22Rv1 (cell line): Measurements from ENCODE around the gene ERVMER34-1.

Experiments
- H3K27ac ChIP-seq: fragments of 450-650 bp; 2 replicates; pipeline ENCODE4 v1.5.1; 2017
- ZFX ChIP-seq: fragments of 450-650 bp; IDR thresholded peaks from 2 replicates; pipeline ENCODE4 v1.6.1; 2017; ENCODE audit warnings: antibody characterized with exemption, borderline replicate concordance
- TF ChIP-seq, protein P1 (sequence below): fragments of 450-650 bp; IDR thresholded peaks from 2 replicates; pipeline ENCODE4 v1.5.1; 2017; ENCODE audit warnings: mild to moderate bottlenecking

The ERVMER34-1 gene

GRCh38 chr4:52694936-52695335 is 56.3 kb downstream of the ERVMER34-1 start:
- no peak overlapping the region for H3K27ac ChIP-seq
- TF ChIP-seq ZFX: no peak
- TF ChIP-seq, protein P1, sequence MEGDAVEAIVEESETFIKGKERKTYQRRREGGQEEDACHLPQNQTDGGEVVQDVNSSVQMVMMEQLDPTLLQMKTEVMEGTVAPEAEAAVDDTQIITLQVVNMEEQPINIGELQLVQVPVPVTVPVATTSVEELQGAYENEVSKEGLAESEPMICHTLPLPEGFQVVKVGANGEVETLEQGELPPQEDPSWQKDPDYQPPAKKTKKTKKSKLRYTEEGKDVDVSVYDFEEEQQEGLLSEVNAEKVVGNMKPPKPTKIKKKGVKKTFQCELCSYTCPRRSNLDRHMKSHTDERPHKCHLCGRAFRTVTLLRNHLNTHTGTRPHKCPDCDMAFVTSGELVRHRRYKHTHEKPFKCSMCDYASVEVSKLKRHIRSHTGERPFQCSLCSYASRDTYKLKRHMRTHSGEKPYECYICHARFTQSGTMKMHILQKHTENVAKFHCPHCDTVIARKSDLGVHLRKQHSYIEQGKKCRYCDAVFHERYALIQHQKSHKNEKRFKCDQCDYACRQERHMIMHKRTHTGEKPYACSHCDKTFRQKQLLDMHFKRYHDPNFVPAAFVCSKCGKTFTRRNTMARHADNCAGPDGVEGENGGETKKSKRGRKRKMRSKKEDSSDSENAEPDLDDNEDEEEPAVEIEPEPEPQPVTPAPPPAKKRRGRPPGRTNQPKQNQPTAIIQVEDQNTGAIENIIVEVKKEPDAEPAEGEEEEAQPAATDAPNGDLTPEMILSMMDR: no peak

DNA sequence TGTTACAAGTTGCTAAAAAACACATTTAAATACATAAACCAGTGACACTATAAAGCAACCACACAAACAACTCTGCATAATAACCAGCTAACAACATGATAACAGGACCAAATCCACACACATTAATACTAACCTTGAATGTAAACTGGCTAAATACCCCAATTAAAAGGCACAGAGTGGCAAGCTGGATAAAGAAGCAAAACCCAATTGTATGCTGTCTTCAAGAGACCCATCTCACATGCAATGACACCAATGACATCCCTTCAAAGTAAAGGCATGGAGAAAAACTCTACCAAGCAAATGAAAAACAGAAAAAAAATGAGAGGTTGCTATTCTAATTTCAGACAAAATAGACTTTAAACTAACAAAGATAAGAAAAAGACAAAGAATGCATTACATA is 57.7 kb downstream of the ERVMER34-1 start:
- H3K27ac ChIP-seq: no peak overlapping the region
- TF ChIP-seq ZFX: no peak
- TF ChIP-seq, protein P1: no peak
